ENCODE results near the gene CYSTM1.

The CYSTM1 gene

DNA sequence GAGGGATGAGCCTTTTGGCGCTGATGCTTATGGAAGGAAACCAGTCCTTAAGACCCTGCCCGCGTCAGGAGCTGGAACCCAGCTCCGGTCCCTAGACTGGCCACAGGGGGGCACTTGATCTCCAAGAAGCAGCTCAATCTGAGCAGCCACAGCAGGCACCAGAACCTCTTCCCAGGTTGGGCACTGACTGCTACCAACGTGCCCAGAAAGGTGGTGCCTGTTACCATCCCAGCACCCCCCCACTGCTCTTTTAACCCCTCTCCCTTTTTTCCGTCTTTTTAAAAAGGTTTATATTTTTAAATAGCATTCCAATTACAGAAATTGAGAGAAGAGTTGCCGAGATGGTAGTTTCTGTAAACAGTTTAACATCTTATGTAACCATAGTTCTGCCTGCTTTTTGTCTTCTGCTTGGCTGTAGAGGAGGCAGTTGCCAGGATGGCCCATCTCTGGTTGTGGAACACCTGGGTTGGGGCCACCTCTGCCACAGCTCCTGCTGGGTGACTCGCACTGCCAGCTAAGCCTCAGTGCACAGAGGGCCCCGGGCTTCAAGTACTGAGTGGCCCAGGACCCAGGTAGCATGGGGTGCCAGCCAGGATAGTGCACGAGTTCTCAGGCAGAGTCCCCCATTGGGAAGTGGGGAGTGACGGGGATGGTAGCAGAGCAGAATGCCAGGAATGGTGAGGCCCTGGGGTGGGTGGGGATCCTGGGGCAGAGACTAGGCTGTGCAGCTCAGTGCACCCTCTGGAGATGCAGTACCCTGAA lies 65.1 kb downstream of the CYSTM1 start:
- DNase-seq: peak; percentile 48 to 54

- DNase-seq: no peak
These were observed 66.2 kb downstream of the CYSTM1 start for GRCh38 chr5:140240987-140241706.

GRCh38 chr5:140242099-140242498 lies 67.1 kb downstream of the CYSTM1 start:
- DNase-seq: no peak

DNA sequence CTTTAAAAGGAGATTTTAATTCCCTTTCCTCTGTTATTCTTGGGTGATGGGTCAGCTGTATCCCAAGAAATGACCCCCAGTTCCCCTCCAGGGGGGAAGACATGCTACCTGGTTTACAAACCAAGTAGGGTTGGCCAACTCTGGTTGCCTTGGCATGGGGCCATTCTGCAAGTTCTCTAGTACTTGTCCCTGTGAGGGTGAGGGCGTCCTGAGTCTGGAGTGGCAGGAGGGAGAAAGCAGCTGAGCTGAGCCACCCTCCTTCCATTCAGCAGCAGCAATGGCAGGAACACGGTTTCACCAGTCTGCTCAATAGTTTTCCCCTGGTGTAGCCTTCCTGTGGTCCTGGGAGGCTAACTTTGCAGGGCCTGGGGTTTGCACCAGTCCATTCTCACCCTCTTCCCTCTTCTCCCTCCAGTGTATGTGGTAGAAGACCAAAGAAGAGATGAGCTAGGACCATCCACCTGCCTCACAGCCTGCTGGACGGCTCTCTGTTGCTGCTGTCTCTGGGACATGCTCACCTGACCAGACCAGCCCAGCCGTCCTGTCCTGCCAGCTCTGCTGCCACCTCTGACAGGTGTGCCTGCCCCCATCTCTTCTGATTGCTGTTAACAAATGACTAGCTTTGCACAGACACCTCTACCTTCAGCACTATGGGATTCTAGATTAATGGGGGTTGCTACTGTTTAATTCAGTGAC lies 68.0 kb downstream of the CYSTM1 start:
- no peak for DNase-seq

DNA sequence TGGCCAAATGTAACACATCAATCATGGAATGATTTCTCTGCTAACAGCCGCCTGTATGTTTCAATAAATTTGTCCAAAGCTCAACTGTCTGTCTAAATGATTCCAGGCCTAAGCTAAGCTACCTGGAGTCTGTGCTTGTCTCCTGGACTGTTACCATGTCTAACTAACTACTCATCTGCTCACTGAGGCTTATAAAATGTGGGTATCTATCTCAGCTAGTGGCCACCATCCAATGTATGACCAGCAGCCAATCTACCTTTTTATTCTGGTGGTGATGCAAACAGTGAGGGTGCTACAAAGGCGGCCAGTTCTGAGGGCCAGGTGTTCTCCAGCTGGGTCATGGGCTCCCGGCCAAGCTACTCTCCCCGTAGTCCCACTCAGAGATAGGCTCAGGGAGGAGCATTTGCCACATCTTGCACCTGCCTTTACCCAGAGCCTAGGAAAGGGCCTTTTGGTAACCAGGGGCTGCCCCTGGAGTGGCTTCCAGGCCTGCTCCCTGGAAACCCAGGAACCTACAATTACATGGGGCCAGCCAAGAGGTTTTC lies 68.8 kb downstream of the CYSTM1 start:
- no peak for DNase-seq

GRCh38 chr5:140244525-140245025 lies 69.6 kb downstream of the CYSTM1 start:
- peak; percentile 75 to 79 for DNase-seq

GRCh38 chr5:140245341-140245740 lies 70.4 kb downstream of the CYSTM1 start:
- DNase-seq: no peak

- no peak for DNase-seq
These were observed 70.9 kb downstream of the CYSTM1 start for GRCh38 chr5:140245926-140246325.

DNA sequence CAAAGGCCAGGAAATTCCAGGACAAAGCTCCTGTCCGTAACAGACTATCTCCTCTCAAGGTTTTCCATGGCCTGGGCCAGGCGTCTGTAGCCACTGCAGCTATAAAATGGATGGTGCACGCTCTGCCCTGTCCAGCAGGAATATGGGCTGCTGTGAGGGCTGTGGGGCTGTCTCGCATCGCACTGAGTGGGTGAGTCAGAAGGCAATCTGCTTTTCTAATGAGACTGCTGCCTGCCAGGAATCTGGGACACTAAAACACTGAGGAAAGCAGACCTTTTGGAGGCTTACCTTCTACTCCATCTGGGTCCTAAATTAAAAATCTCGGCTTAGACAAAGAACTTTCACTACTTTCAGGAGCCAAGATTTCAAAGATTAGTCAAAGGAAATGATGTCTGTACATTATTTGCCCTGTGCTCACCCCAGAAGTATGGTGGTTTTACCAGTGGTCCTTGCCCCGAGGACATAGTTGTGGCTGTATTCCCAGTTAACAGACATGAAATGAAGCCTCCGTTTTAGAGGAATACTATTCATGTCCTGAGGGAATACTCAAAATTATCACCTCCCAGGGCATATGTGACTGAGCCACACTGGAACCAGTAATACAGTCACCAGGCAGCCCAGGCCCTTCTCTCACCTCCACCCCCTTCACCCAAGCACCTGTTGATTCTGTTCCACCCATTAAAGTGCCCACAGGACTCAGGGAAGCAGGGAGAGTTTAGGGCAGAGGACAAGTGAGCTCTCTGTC lies 71.6 kb downstream of the CYSTM1 start:
- DNase-seq: no peak

GRCh38 chr5:140248414-140248813 lies 73.4 kb downstream of the CYSTM1 start:
- DNase-seq: no peak

DNA sequence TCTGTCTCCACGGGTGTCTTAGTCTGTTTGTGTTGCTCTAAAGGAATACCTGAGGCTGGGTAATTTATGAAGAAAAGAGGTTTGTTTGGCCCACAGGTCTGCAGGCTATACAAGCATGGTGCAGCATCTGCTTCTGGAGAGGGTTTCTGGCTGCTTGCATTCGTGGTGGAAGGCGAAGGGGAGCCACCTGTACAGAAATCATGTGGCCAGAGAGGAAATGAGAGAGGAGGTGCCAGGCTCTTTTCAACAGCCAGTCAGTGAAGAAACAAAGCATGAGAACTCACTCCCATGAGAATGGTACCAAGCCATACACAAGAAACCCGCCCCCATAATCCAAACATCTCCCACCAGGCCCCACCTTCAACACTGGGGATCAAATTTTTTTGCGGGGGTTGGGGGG lies 74.5 kb downstream of the CYSTM1 start:
- DNase-seq: no peak

DNA sequence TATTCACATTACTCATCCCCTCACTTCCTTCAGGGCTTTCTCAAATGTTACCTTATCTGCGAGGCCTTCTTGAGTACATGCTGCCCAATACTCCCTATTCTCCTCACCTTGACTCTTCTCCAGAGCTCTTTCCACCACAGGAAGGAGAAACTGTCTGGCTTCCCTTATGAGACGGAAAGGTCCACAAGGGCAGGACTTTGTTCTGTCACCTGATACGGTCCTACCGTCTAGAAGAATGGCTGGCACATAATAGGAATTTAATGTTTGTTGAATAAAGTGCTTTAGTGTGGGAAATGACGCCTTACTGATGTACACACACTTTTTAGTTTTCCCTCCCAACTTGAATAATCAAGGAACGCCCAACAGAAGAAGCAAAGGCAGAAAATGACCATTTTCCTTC lies 75.4 kb downstream of the CYSTM1 start:
- no peak for DNase-seq

DNA sequence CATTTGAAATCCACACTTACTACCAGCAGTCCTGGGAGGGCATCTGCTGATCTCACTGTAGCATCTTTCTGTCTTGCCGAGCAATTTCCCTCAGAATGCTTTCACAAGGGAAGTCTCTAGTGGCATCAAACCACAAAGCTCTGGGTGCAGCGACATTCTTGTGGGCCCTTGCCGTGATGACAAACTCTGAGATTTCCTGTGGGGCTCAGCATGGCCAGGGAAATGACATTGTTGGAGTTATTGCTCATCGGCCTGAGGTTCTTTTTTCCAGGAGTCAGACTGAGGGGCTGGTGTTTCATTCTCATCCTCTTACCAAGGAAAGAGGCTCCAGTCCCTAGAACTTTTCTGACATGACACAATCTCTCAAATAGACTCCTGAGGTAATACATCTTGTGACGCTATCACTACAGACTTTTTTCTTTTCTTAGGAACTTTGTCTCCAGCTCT lies 76.6 kb downstream of the CYSTM1 start:
- DNase-seq: peak; percentile 40 to 56

DNA sequence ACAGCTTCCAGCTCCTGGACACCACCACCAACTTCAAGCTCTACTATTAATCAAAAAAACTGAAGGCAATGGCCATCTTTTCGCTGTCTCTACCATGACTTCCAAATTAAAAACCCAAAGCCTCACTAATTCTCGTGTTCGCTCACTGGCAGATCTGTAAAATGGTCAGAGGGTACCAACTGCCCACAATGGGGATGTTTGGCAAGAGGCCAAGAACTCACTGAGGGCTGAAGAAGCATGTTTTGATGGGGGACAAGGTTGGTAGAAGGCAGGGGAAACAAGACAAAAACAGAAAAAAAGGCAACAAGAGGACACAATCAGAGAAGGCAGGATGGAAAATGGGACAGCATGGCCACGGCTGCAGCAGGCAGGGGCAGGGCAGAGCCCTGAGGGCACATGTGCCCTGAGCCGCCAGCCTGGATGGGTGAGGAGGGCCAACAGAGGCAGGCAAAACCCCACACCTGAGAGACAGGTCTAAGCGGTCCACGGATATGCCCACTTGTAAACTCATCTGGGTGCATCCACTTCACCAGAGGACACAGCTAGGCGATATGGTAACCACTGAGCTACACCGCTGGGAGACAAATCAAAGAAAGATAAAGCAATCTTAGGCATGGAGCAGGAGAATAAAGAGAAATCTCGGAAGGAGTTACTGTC lies 77.6 kb downstream of the CYSTM1 start:
- no peak for DNase-seq

DNA sequence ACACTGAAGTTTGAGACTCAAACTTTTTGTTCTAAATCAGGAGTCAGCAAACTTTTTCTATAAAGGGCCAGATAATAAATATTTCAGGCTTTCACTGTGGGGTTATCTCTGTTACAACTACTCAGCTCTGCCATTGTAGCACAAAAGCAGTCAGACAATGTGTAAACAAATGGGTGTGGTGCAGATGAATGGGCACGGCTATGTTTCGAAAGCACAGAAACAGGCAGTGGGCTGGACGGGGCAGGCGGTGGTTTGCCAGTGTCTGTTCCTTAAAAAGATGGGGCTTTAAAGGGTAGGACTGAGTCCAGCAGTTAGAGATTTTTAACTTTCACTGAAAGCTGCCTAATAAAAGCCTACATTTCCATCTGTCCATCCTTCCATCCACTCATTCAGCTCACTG lies 79.0 kb downstream of the CYSTM1 start:
- no peak for DNase-seq

DNA sequence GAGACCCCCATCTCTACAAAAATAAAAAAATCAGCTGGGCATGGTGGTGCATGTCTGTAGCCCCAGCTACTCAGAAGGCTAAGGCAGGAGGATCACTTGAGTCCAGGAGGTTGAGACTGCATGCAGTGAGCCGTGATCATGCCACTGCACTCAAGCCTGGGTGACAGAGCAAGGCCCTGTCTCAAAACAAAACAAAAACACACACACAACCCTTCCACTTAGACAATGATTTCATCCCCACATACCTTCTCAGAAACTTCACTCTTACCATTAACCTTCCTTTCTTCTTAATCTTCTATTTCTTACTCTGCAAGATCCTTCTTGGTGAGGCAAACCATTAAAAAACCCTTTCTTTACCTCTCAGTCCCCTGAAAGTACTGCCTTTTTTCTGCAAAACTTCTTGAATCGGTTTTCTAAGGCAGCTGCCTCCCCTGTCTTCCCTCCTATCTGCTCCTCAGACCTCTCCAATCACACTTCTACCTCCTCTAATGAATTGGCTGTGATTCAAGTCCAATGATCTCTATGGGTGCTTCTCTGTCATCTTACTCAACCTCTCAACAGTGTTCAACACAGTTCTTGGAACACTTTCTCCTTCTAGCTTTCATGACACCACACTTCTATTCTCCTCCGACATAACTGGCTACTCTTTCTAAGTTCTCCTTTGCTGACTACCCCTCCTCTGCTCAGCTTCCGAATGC lies 80.6 kb downstream of the CYSTM1 start:
- no peak for DNase-seq

DNA sequence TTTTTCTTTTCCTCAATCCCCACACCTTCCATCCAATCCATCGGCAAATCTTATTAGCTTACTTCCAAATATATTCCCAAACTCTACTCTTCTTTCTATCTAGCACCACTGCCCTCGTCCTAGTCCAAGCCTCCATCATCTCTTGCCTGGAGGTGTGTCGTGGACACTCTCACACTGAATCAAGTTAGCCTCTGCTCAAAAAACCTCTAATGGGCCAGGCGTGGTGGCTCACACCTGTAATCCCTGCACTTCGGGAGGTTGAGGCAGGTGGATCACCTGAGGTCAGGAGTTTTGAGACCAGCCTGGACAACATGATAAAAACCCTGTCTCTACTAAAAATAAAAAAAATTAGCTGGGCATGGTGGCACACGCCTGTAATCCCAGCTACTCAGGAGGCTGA lies 81.7 kb downstream of the CYSTM1 start:
- no peak for DNase-seq

GRCh38 chr5:140258016-140258415 lies 83.0 kb downstream of the CYSTM1 start:
- DNase-seq: no peak

DNA sequence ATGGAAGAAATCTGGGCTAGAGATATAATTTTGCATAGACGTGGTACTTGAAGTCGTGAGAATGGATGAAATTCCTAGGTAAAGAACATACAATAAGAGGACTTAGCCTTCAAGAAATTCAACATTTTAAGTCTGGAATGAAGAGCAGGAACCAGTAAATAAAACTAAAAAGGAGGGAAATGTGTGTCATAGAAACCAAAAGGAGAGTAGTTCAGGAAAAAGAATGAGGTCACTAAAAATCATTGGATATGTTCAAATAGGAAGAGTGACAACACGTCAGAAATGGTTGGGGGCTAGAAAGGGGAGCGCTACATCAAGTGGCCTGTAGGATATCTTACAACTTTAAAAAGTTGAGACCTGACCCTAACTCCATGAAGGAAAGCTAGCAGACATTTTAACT lies 83.9 kb downstream of the CYSTM1 start:
- no peak for DNase-seq

- DNase-seq: no peak
These were observed 84.5 kb downstream of the CYSTM1 start for GRCh38 chr5:140259500-140259899.

GRCh38 chr5:140260089-140260656 lies 85.2 kb downstream of the CYSTM1 start:
- DNase-seq: no peak
